Measurements from ENCODE around the gene TUBA1C. TPM values are rescaled to one million over a fixed set of nuclear protein-coding genes. Genes with fewer than 3 reads are reported as not detected.

The TUBA1C gene
- total and polyA plus RNA-seq, 2 donors, result 62.8 to 248 TPM

- 8% methylated on average over 19 of the region's 19 CpGs for WGBS
- DNase-seq (ENCODE audit: extremely low spot score), result no peak
- Histone ChIP-seq H3K36me3 (ENCODE audit: insufficient read depth) (no peaks in the 10 kb centered on the region), H3K27ac (ENCODE audit: low read depth) (no peak overlapping the region), H3K4me1 (ENCODE audit: insufficient read depth) (no peaks in the 10 kb centered on the region), H3K4me3 (ENCODE audit: low read depth, low read length) (peak overlapping the region; percentile 27)
Measured at GRCh38 chr12:49323524-49324097, 58.7 kb downstream of the TUBA1C start.

Other genes starting within 250 kb of the TUBA1C start
- 41.8 TPM for gene PRKAG1, start 246.3 kb upstream of the TUBA1C start, total RNA-seq
- gene PRKAG1, start 246.3 kb upstream of the TUBA1C start, polyA plus RNA-seq, result 63.3 TPM
- gene KMT2D, start 204.3 kb upstream of the TUBA1C start, total RNA-seq, result 30.5 TPM
- 22.0 TPM for gene KMT2D, start 204.3 kb upstream of the TUBA1C start, polyA plus RNA-seq
- gene RHEBL1, start 195.1 kb upstream of the TUBA1C start, total RNA-seq, result not detected
- 0.68 TPM for gene RHEBL1, start 195.1 kb upstream of the TUBA1C start, polyA plus RNA-seq
- gene DHH, start 170.3 kb upstream of the TUBA1C start, total RNA-seq, result 2.3 TPM
- gene DHH, start 170.3 kb upstream of the TUBA1C start, polyA plus RNA-seq, result 2.7 TPM
- gene LMBR1L, start 154.2 kb upstream of the TUBA1C start, total RNA-seq, result 52.4 TPM
- gene LMBR1L, start 154.2 kb upstream of the TUBA1C start, polyA plus RNA-seq, result 53.9 TPM
- gene TUBA1B, start 133.7 kb upstream of the TUBA1C start, total RNA-seq, result 941 TPM
- gene TUBA1B, start 133.7 kb upstream of the TUBA1C start, polyA plus RNA-seq, result 999 TPM
- gene TUBA1A, start 76.0 kb upstream of the TUBA1C start, total RNA-seq, result 645 TPM
- 683 TPM for gene TUBA1A, start 76.0 kb upstream of the TUBA1C start, polyA plus RNA-seq
- gene PRPH, start 30.1 kb downstream of the TUBA1C start, total RNA-seq, result 9.1 TPM
- 24.8 TPM for gene PRPH, start 30.1 kb downstream of the TUBA1C start, polyA plus RNA-seq
- gene TROAP, start 58.2 kb downstream of the TUBA1C start, total RNA-seq, result 10.4 TPM
- gene TROAP, start 58.2 kb downstream of the TUBA1C start, polyA plus RNA-seq, result 0.48 TPM
- not detected for gene C1QL4, start 72.1 kb downstream of the TUBA1C start, total RNA-seq
- gene C1QL4, start 72.1 kb downstream of the TUBA1C start, polyA plus RNA-seq, result not detected
- gene DNAJC22, start 81.8 kb downstream of the TUBA1C start, total RNA-seq, result 1.0 TPM
- 0.03 TPM for gene DNAJC22, start 81.8 kb downstream of the TUBA1C start, polyA plus RNA-seq
- gene SPATS2, start 102.4 kb downstream of the TUBA1C start, total RNA-seq, result 52.8 TPM
- gene SPATS2, start 102.4 kb downstream of the TUBA1C start, polyA plus RNA-seq, result 11.5 TPM